ENCODE data around the gene CXCL3.

CXCL3 gene

DNA sequence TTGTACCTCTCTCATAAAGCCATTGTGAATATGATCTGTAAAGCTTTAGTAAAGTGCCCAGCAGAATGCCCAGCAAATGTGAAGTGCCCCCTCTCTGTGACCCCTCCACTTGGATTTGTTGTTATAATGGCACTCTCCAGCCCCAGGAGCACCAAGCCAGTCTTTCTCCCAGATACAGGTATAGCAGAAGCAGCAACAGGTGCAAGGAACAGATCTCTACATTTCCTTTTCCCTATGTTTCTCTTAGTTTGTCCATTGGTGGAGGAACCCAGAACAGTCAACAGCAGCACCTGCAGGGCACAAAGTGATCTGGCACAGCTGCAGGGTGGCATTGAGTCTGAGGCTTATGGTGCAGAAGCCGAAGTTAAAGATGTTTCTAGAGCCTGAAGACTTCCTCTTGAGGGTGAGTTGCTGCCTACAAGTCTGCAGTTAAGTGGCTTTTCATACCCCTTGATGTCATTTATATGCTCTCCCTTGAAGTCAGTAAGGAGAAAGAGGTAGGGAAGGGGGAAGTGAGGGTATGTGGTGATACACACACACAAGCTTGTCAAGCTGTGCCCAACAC lies 16.1 kb upstream of the CXCL3 start:
- DNase-seq: no peak

DNA sequence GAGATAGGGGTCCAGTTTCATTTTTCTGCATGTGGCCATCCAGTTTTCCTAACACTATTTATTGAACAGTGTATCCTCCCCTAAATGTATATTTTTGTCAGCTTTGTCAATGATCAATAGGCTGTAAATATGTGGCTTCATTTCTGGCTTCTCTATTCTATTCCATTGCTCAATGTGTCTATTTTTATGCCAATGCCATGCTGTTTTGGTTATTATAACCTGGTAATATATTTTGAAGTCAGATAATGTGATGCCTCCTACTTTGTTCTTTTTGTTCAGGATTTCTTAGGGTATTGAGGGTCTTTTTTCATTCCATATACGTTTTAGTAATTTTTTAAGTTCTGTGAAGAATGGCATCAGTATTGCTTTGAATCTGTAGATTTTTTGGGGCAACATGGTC lies 8.7 kb upstream of the CXCL3 start:
- DNase-seq: no peak

DNA sequence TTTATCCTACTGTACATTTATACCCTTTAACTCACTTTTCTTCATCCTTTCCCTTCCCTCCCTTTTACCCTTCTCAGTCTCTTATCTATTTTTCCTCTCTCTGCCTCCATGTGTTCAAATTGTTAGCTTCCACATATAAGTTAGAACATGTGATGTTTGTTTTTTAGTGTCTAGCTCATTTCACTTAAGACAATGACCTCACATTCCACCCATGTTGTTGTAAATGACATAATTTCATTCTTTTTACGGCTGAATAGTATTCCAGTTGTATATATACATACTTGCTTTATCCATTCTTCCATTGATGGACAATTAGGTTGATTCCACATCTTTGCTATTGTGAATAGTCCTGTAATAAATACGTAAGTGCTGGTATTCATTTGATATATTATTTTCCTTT lies 7.3 kb upstream of the CXCL3 start:
- no peak for DNase-seq

DNA sequence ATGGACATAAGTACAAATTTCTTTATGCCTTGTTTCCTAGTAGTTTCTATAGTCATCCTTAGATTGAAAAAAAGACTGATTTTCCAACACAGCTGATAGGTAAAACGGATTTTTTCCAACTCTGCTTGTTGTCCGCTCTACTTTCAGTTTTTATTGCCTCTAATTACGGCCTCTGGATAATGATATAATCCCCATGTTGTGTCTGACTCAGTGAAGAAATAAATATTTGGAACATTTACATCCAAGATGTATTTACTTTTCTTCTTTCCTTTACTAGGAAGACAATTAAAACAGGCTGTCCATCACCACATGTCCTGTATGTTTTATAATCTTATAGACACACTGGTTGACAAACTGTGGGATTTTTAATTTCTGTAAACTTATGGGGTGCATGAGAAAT lies 6.8 kb upstream of the CXCL3 start:
- no peak for DNase-seq

DNA sequence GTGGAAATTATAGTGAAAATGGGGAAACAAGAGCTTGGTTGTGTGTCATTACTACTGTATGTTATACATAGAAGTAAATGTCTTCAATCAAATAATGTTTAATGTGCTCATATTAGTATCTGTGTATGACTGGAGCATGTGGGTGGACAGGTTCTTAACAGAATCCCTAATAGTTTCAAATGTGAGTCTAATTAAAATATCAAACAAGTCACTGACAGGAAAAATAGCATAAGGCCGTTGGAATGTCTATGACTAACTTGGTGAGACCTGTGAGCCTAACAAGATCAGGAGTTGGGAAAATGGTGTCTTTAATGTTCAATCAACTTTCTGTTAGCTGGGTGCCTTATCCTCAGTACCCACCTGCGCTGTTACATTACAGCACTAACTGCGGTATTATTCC lies 6.2 kb upstream of the CXCL3 start:
- no peak for DNase-seq

DNA sequence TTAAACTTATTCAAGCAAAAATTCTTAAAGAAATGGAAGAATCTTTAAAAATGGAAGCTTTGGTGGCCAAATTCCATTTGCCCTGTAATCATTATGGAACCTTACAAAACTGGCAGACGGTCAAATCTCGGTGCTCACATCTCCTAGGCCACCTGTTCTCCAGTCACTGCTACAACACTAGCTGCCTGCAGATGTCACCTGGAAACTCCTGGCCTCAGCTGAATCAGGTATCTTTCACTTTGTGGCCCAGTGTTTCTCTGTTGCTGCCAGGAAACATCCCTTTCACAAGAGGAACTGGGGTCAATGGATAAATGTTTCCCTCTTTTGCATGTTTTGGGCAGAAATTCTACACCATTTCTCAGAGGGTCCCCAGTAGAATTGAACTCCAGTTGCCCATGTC lies 4.2 kb upstream of the CXCL3 start:
- DNase-seq: no peak

DNA sequence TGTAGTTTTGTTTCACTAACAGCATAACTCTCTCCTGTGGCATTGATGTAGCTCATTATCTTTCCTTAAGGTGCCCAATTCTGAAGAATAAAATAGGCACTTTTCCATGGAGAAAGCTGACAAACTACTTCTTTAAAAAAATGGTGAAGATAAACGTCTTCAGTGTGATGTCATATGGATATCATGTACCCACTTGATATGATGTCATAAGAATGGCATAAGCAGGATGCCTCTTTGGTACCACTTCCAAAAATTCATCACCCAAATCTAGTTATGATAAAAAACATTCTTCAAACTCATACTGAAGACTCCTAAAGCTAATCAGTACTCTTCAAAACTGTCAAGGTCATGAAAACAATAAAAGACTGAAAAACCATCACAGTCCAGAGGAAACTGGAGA lies 2.9 kb upstream of the CXCL3 start:
- DNase-seq: no peak

DNA sequence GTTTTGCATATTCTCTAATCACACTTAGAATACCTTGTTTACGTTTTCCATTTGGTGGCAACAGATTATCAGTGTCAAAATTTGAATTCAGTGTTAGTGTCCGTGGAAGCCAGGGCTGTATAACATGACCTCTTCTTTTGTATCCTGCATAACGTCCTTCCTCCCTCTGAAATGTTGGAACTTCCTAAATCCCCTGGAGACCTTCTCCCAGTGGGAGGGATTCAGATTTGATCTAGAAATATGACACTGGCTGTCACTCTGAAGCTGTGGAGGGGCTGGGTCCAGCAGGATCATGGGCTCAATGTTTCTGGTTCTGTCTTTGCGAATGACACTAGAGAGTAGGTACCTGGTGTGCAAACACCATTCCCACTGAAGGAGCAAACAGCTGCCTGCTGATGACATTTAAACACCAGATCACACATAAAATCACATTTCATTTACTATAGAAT lies 850 bp upstream of the CXCL3 start:
- no peak for DNase-seq

DNA sequence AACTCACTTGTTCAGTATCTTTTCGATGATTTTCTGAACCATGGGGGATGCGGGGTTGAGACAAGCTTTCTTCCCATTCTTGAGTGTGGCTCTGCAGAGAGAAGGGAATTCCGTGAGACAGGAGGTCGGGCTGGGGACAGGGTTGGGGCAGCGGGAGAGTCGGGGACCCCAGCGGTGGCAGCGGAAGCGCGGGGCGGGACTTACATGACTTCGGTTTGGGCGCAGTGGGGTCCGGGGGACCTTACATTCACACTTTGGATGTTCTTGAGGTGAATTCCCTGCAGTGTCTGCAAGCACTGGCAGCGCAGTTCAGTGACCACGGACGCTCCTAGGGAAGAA lies 434 bp downstream of the CXCL3 start:
- no peak for DNase-seq

DNA sequence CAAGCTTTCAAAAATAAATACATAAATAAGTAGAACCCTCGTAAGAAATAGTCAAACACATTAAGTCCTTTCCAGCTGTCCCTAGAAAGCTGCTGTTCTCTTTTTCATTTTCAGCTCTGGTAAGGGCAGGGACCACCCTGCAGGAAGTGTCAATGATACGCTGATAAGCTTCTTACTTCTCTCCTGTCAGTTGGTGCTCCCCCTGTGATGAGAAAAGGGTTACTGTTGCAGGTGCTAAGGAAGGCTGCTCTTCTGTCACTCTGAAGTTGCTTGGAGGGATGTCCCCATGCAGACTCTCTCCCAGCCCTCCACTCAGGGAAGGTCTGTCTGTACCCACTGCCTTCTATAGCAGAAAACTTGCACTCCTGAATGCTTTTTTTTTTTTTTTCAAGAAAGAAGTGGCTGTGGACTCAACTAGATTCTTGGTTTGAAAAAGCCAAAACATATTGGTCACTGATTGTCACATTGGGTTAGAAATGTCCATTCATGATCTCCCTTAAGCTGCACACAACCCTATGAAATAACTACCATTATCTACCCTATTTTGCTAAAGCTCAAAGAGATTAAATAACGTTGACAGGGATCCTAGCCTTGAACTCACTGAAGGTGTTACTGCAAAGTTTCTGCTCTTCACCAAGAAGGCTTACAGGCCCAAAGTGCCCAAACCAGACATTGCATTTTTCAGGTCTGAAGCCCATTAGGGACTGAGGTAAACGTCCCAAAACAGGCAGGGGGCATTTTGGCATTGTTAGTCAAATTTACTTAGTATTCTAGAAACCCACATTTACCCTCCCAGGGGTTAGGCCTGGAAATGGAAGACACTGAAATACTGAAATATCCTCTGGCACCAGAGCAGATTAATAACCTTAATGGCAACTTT lies 1.2 kb downstream of the CXCL3 start:
- no peak for DNase-seq

DNA sequence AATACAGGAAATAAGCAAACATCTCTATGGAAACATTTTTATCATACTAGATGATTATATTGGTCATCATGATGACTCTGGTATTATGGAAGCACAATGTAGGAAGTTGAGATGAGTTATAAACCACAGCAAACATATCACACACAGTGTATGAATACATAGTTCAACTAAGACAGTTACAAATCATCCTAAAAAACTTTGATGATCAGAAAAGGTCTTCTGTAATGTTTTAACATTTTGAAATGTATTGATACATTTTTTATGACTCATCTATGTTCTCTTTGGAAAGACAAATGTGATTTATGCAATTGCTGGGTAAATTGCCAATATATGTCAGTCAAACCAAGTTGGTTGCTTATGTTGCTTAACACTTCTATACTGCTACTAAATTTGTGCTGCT lies 4.8 kb downstream of the CXCL3 start:
- no peak for DNase-seq

DNA sequence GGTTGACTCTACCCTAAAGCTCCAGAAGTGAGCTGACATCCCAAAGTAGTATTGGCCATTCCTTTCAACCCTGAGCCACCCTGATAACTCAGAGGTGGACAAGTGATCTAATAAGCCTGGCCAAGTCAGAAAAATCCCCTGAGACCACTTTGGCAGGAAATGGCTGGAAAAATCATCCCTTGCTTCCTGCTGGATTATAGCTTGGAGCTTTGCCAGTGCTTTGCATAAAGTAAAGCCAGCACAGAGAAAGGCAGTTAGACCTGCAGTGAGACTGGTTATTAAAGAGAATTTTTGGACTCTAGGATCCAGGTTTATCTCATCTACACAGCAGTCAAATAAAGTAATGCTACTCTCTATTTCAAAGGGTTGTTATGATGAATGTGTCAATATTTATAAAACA lies 6.4 kb downstream of the CXCL3 start:
- DNase-seq: no peak

DNA sequence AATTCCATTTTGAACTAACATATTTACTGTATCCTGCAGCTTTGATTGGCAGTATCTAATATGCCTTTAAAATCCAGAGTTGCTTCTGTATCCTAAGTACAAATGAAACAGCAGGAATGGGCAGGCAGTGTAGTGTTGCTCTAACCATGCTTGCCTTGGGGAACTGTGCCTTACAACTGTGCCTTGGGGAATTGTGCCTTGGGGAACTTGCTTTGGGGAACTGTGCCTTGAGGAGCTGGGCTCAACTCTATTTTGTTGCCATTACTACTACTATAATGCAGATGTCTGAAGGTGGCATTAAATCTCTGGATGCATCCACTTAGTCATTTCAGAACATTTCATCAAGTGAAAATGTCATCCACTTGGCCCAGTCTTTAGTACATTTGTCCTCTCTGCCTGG lies 6.9 kb downstream of the CXCL3 start:
- no peak for DNase-seq

DNA sequence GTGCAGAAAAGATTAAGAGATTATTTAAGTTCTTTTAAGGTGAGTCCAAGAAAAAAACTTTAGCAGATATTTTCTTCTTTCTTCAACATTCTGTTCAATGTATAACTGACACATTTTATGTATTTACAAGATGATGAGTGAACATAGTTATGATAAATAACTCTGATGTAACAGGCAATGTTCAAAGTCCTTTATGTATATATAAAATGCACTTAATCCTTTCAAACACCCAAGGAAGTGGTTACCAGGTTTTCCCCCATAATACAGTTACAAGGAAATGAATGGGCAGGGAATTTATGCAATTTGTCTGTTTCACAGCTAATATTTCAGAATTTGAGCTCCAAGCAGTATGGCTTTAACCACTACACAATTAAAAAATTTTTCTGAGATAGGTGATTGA lies 8.2 kb downstream of the CXCL3 start:
- DNase-seq: no peak

DNA sequence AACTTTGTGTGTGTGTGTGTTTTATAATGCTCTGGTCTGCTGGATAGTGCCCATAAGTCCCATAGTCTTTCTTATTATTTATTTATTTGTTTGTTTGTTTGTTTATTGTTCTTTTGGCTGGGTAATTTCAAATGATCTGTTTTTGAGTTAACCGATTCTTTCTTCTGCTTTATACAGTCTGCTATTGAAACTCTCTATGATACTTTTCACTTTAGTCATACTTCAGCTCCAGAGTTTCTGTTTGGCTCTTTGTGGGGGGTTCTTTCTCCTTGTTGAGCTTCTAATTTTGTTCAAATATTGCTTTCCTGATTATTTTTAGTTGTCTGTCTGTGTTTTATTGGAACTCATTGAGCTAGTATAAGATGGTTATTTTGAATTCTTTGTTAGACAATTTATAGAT lies 10.0 kb downstream of the CXCL3 start:
- no peak for DNase-seq

DNA sequence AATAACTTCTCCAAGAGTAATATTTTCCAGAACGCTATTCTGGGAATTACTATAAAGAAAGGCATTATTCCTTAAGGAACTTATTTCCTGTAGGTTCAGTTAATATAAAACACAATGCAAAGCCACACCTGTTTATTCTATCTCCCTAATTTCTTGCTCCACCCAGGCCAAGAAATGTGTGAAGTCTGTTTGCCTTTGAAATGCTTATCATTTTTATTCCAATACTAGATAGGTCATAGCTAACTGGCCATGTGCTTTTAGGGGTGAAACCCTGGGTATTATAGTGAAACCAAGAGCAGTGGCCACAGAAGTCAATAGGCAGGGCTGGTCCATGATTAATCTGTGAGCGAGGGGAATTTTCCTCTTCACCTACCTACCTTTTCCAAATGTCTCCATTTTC lies 14.8 kb downstream of the CXCL3 start:
- DNase-seq: no peak

DNA sequence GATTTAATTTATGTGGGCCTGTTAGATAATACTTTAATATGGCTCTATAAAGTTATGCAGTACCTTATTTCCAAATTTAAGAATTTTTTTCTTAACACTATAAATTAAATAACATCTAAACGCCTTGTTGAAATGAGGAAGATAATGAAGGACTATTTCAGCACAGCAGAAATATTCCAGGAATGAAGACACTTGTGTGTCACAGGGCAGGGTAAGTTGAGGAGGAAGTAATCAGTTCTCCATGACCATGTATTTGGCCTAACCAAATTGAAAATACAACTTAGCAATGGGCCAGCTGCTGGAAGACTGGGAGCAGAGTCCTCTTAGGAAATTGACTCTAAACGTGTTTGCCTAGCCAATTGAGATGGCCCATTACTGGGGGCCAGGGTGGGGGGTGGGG lies 16.9 kb downstream of the CXCL3 start:
- DNase-seq: no peak

DNA sequence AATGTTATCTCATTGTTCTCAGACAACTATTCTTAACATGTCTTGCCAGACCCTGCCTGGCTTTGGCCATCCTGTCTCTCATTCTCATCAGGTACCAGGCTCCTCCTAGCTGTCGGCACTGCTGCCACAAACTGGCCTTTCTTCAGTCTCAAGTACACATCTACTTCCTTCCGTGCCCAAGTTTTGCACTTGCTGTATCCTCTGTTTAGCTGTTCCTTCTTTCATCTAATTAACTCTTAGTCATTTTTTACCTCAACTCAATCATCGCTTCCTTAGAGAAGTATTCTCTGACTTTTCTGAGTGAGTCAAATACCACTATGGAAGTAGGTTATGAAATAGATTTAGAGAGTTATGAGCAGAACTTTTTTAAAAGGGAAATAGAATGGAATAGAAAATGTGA lies 19.7 kb downstream of the CXCL3 start:
- DNase-seq: no peak

DNA sequence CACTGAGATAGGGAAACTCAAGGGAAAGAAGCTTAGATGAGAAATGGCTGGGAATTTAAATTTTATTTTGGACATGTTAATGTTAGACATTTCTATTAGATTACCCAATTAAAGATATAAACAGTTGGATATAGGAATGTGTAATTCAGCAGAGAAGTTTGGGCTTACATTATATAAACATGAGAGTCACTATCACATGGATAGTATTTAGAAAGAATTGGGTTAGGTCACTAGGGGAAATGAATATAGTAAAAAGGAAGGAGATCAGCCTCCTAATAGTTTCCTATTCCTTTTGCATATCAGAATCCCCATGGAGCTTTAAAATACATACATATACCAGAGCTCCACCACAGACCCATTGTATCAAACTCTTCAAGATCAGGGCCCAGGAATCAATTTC lies 20.4 kb downstream of the CXCL3 start:
- DNase-seq: no peak

DNA sequence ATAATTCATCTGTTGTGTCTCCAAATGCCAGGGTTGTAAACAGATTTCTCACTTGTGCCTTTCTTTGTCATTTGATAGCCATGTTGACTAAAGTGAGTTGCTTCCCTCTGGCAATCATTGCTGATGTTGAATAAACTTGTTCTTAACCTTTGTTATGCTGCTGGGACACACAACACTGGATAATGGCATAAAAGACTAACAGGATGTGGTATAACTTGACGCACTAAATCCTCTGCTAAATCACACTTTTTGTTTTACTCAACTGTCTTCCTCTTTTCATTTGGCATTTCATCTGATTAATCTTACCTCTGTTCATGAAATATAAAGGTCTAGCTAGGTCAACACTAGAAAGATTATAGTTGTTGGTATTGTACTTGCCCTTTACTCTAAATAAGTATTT lies 22.4 kb downstream of the CXCL3 start:
- no peak for DNase-seq

DNA sequence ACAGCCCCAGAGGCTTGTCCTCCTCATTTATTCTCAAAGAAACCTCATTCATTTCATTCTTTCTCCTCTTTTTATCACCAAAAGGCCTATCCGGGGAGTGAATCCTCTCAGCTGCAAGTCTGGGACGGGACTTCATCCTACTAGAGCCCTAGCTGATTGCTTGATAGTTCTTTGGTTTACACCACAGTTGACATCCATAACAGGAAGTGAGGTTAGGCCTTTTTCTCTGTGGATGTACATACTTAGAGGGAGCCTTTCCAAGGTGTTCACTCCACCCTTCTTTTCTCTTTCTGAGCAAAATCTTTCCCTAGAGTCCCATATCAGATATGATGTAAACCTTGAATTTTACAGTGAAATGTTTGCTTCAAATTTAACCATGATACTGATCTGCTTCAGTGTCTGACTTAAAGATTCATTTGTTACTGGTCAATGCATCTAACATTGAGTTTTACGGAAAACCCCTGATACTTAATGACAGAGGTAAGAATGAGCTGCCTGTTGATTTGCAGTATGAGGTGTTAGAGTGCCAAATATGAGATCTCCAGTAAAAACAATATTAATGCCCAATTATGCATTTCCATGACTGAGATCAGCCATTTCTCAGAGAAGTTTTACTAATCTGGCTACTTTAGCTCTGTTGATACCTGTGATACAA lies 23.2 kb downstream of the CXCL3 start:
- no peak for DNase-seq

DNA sequence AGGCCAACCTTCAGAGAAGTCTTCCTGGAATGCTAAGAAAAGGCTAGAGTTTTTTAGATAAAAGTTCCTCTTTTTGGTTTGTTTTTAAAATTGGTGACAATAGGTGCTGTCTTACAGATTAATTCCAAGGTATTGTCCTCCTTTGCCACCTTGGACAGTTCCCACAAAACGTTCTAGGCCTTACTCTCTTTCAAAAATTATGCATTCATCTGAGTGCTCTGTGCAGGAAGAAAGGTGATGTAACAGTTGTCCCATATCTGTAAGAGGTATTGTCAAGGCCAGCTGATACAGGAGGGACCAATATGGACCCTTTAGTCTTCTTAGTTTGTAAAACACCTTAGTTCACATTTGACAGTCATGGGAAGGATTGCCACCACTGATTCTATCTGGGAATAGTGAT lies 24.2 kb downstream of the CXCL3 start:
- DNase-seq: no peak

DNA sequence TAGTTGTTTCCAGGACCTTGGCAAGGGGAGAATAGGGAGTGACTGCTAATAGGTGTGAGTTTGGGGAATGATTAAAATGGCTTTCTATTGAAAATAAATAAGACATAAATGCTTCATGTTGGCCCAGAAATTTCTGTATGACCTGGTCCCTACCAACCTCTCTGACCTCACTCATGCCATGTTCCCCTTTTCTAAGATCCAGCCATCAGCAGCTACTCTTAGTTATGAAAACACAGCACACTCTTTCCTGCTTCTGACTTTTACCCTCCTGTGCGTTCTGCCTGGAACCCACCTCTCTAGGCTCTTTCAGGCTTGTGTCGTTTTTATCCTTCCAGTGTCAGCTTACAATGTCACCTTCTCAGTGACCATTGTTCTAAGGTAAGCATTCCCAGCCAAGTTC lies 25.2 kb downstream of the CXCL3 start:
- DNase-seq: no peak

DNA sequence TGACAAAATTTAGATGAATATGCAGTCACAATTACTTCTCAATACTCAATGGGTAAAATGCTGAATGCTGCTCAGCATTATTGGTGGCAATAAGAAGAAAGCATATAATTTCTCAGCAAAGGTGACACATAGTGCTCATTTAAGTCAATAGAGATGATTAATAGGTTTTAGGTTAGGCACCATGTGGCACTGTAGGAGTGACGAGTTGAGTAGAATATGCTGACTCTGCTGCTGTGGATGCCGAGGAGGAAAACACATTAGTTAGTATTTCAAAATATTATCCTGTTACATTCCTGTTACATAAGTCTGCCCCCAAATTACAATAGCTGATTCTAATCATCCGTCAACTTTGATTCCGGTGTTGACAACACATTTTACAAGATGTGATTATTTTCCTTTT lies 26.4 kb downstream of the CXCL3 start:
- DNase-seq: no peak

DNA sequence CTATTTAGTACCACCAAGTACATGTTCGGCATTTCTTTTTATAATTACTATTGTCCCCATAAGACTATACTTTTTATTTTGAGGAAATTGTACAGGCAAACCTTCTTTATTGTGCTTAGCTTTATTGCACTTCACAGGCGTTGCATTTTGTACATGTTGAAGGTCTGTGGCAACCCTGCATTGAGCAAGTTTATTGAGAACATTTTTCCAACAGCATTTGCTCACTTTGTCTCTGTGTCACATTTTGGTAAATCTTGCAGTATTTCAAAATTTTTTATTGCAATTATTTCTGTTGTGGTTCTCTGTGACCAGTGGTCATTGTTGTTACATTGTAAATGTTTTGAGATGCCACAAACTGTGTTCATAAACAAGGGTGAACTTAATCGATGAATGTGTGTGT lies 29.2 kb downstream of the CXCL3 start:
- no peak for DNase-seq
